AG10803 (cell line): ENCODE results near the gene FRMD1.
A peak's percentile ranks its signal among the peaks of the same experiment; 100 is the strongest.

Experiments
- DNase-seq: peaks from one replicate; pipeline ENCODE4 v3.0.0; 2010; ENCODE audit warnings: low read depth
- H3K4me3 ChIP-seq: 2 replicates; pipeline ENCODE4 v1.5.1; 2011; ENCODE audit warnings: mild to moderate bottlenecking, low read length, control low read depth
- CTCF ChIP-seq: conservative IDR thresholded peaks from 2 replicates; pipeline ENCODE4 v1.5.1; 2011; ENCODE audit warnings: mild to moderate bottlenecking, low read length, control low read depth, inconsistent platforms

FRMD1 gene

GRCh38 chr6:168117942-168118341, 38.9 kb upstream of the FRMD1 start:
- no peak for DNase-seq
- peak; percentile 33 for TF ChIP-seq CTCF
- H3K4me3 ChIP-seq = no peak overlapping the region

GRCh38 chr6:168116975-168117899, 38.2 kb upstream of the FRMD1 start:
- no peak for DNase-seq
- H3K4me3 ChIP-seq = no peak overlapping the region
- TF ChIP-seq CTCF = no peak

GRCh38 chr6:168116438-168116974, 37.5 kb upstream of the FRMD1 start:
- H3K4me3 ChIP-seq = no peak overlapping the region
- DNase-seq = no peak
- no peak for TF ChIP-seq CTCF

- H3K4me3 ChIP-seq = no peak overlapping the region
- DNase-seq = no peak
- no peak for TF ChIP-seq CTCF
Measured at GRCh38 chr6:168115748-168116437, 36.9 kb upstream of the FRMD1 start.

GRCh38 chr6:168113226-168113625, 34.2 kb upstream of the FRMD1 start:
- H3K4me3 ChIP-seq = no peak overlapping the region
- TF ChIP-seq CTCF = no peak
- no peak for DNase-seq

GRCh38 chr6:168111911-168112310, 32.9 kb upstream of the FRMD1 start:
- no peak for DNase-seq
- no peak for TF ChIP-seq CTCF
- H3K4me3 ChIP-seq = no peak overlapping the region
